Sigmoid colon (tissue), 7 donors: ENCODE measurements around the gene ABHD5. TPM values are rescaled to one million over a fixed set of nuclear protein-coding genes. Genes with fewer than 3 reads are reported as not detected.
A peak's percentile ranks its signal among the peaks of the same experiment; 100 is the strongest.

Experiments used
- DNase-seq: peaks from one replicate; pipeline ENCODE4 v3.0.0-alpha.2; 2019
- H3K27ac ChIP-seq, 4 donors: fragments of 200-600 bp; sonication (generic); one replicate each; pipeline ENCODE4 v1.5.1; 2016 to 2019; ENCODE audit warnings: mild to moderate bottlenecking in 1 of 4
- H3K27me3 ChIP-seq, 3 donors: fragments of 200-600 bp; sonication (generic); one replicate each; pipeline ENCODE4 v1.5.1; 2019; ENCODE audit warnings: mild to moderate bottlenecking in 1 of 3
- H3K36me3 ChIP-seq, 4 donors: fragments of 200-600 bp; sonication (generic); one replicate each; pipeline ENCODE4 v1.5.1; 2016 to 2019
- H3K4me1 ChIP-seq, 4 donors: fragments of 200-600 bp; sonication (generic); one replicate each; pipeline ENCODE4 v1.5.1; 2017 to 2019
- H3K4me3 ChIP-seq, 4 donors: fragments of 200-600 bp; sonication (generic); one replicate each; pipeline ENCODE4 v1.5.1; 2017 to 2019; ENCODE audit warnings: mild to moderate bottlenecking in 2 of 4, moderate library complexity in 1 of 4
- H3K9me3 ChIP-seq, 4 donors: fragments of 200-600 bp in 3 of 4; sonication (generic) in 3 of 4; one replicate each; pipeline versions ENCODE4 v1.5.1 to v1.6.1; 2013 to 2019
- CTCF ChIP-seq, 4 experiments: fragments of 450-650 bp in 3 of 4; fragments of 200-600 bp in 1 of 4; IDR thresholded peaks; one replicate each; pipeline ENCODE4 v1.5.1; 2016 to 2019; ENCODE audit warnings: antibody characterized with exemption in 4 of 4, mild to moderate bottlenecking in 3 of 4, moderate library complexity in 2 of 4
- EP300 ChIP-seq, 4 donors: sonication (generic); formaldehyde crosslinking; IDR thresholded peaks; one replicate each; pipeline ENCODE4 v1.6.1; 2017; ENCODE audit warnings: antibody characterized with exemption in 4 of 4
- POLR2A ChIP-seq, 2 donors: fragments of 450-650 bp; IDR thresholded peaks; one replicate each; pipeline ENCODE4 v1.6.1; 2016; ENCODE audit warnings: antibody characterized with exemption in 2 of 2, mild to moderate bottlenecking in 2 of 2, moderate library complexity in 2 of 2
- POLR2AphosphoS5 ChIP-seq, 4 donors: sonication (generic); formaldehyde crosslinking; IDR thresholded peaks; one replicate each; pipeline ENCODE4 v1.6.1; 2017; ENCODE audit warnings: antibody characterized with exemption in 4 of 4
- WGBS, 2 donors: extraction: QIAGEN DNeasy Blood & Tissue Kit; methylation state at CpG; one replicate each; pipeline ENCODE4 v1.1.7; 2013; 5-methylcytosine and 5-hydroxymethylcytosine counted together
- intact Hi-C: fragments of 100-400 bp; cut with DNase I; formaldehyde crosslinking; loops from one replicate; pipeline ENCODE4 v1.15.1; 2023
- polyA plus RNA-seq, 3 donors: library from polyadenylated mRNA; stranded (reverse); fragments of 200-250 nt; gene quantifications; one replicate each; pipeline ENCODE4 v1.2.3, GENCODE V29; 2013
- total RNA-seq, 4 donors: library from RNA; depleted of rRNA; stranded (reverse); fragments of >200 nt; gene quantifications; one replicate each; pipeline ENCODE4 v1.1.0, GENCODE V29; 2016
- donor health status: healthy with polysubstance abuse.
- donor health status: Bipolar disorder and iron deficiency.
- donor health status: healthy.

Gene ABHD5
- total and polyA plus RNA-seq, 7 donors, result 11.1 to 48.3 (median 22.2) TPM

- intact Hi-C loops, result no loop called here
- Histone ChIP-seq H3K27ac (no peak overlapping the region), H3K9me3 (no peaks in the 10 kb centered on the region), H3K36me3 (peaks cover 0 to 33% (median 9%) of the 10 kb centered on the region in 4 donors), H3K4me1 (peaks cover 0 to 13% (median 0%) of the 10 kb centered on the region in 4 donors), H3K27me3 (no peaks in the 10 kb centered on the region), H3K4me3 (no peak overlapping the region)
- TF ChIP-seq EP300 (IDR thresholded peaks at IDR 0.05) (no peak), POLR2A (IDR thresholded peaks at IDR 0.05) (no peak), POLR2AphosphoS5 (IDR thresholded peaks at IDR 0.05) (no peak), CTCF (IDR thresholded peaks at IDR 0.05) (no peak)
- DNase-seq, result no peak
Measured at GRCh38 chr3:43707998-43708397, 17.3 kb downstream of the ABHD5 start.

- intact Hi-C loops, result no loop called here
- no peaks in the 10 kb centered on the region for H3K9me3 ChIP-seq
- peaks cover 0 to 37% (median 11%) of the 10 kb centered on the region in 4 donors for H3K36me3 ChIP-seq
- TF ChIP-seq EP300 (IDR thresholded peaks at IDR 0.05), result peak in 1 of 4 donors; percentile 34
- TF ChIP-seq POLR2A (IDR thresholded peaks at IDR 0.05), result no peak
- TF ChIP-seq POLR2AphosphoS5 (IDR thresholded peaks at IDR 0.05), result peak; percentile 62 to 80 (median 66)
- no peak for TF ChIP-seq CTCF (IDR thresholded peaks at IDR 0.05)
- DNase-seq, result no peak
- H3K4me3 ChIP-seq, result no peak overlapping the region
- WGBS, 2 donors, result 59 to 71% methylated on average over 1 of the region's 1 CpG
- no peaks in the 10 kb centered on the region for H3K27me3 ChIP-seq
- H3K4me1 ChIP-seq, result peaks cover 0 to 13% (median 0%) of the 10 kb centered on the region in 4 donors
- H3K27ac ChIP-seq, result peak overlapping the region in 1 of 4 donors; percentile 20
Measured at GRCh38 chr3:43709022-43709421, 18.3 kb downstream of the ABHD5 start.

GRCh38 chr3:43710607-43711006 is 19.9 kb downstream of the ABHD5 start:
- no peaks in the 10 kb centered on the region for H3K27me3 ChIP-seq
- peaks cover 0 to 49% (median 13%) of the 10 kb centered on the region in 4 donors for H3K36me3 ChIP-seq
- no peaks in the 10 kb centered on the region for H3K9me3 ChIP-seq
- peaks cover 0 to 13% (median 0%) of the 10 kb centered on the region in 4 donors for H3K4me1 ChIP-seq
- no peak overlapping the region for H3K4me3 ChIP-seq
- intact Hi-C loops, result no loop called here
- TF ChIP-seq EP300 (IDR thresholded peaks at IDR 0.05), result no peak
- TF ChIP-seq CTCF (IDR thresholded peaks at IDR 0.05), result no peak
- TF ChIP-seq POLR2A (IDR thresholded peaks at IDR 0.05), result no peak
- TF ChIP-seq POLR2AphosphoS5 (IDR thresholded peaks at IDR 0.05), result no peak
- H3K27ac ChIP-seq, result no peak overlapping the region
- no peak for DNase-seq

GRCh38 chr3:43718296-43718695 is 27.6 kb downstream of the ABHD5 start:
- intact Hi-C loops, result no loop called here
- no peaks in the 10 kb centered on the region for H3K4me1 ChIP-seq
- no peaks in the 10 kb centered on the region for H3K27me3 ChIP-seq
- H3K9me3 ChIP-seq, result no peaks in the 10 kb centered on the region
- 97 to 98% methylated on average over 2 of the region's 2 CpGs for WGBS, 2 donors
- DNase-seq, result no peak
- TF ChIP-seq POLR2A (IDR thresholded peaks at IDR 0.05), result no peak
- TF ChIP-seq EP300 (IDR thresholded peaks at IDR 0.05), result no peak
- no peak for TF ChIP-seq CTCF (IDR thresholded peaks at IDR 0.05)
- TF ChIP-seq POLR2AphosphoS5 (IDR thresholded peaks at IDR 0.05), result no peak
- no peak overlapping the region for H3K4me3 ChIP-seq
- H3K27ac ChIP-seq, result no peak overlapping the region
- H3K36me3 ChIP-seq, result peaks cover 0 to 66% (median 7%) of the 10 kb centered on the region in 4 donors

GRCh38 chr3:43723121-43723734 is 32.5 kb downstream of the ABHD5 start:
- Histone ChIP-seq H3K36me3 (peaks cover 0 to 24% (median 0%) of the 10 kb centered on the region in 4 donors), H3K4me1 (no peaks in the 10 kb centered on the region), H3K9me3 (no peaks in the 10 kb centered on the region), H3K27ac (no peak overlapping the region), H3K4me3 (no peak overlapping the region), H3K27me3 (no peaks in the 10 kb centered on the region)
- TF ChIP-seq POLR2A (IDR thresholded peaks at IDR 0.05), result no peak
- no peak for TF ChIP-seq POLR2AphosphoS5 (IDR thresholded peaks at IDR 0.05)
- DNase-seq, result no peak
- intact Hi-C loops, result no loop called here
- WGBS, 2 donors, result 89 to 90% methylated on average over 3 of the region's 3 CpGs
